Placental pericyte (primary cell): Measurements from ENCODE around the gene KPNA4. TPM values are rescaled to one million over a fixed set of nuclear protein-coding genes. Genes with fewer than 3 reads are reported as not detected.

ENCODE experiments used
- small RNA-seq: library from RNA; depleted of rRNA; stranded (forward); fragments of <200 nt; gene quantifications from one replicate; pipeline ENCODE3, GENCODE V24; 2012; ENCODE audit warnings: low replicate concordance
- total RNA-seq: library from RNA; depleted of rRNA; stranded (reverse); fragments of >200 nt; gene quantifications from 2 replicates; pipeline ENCODE4 v1.2.3, GENCODE V29; 2012

Gene KPNA4
- 37.0 and 66.0 TPM in 2 replicates for total RNA-seq

GRCh38 chr3:160565442-160566403, at the start of gene KPNA4:
Gene KPNA4, minus strand, starts transcription at chr3:160565571. Its CDS starts 289 bp downstream, at chr3:160565282.

GRCh38 chr3:160449636-160450598, 115.5 kb downstream of the KPNA4 start, which contains the start of gene TRIM59:
Gene TRIM59, minus strand, starts transcription at chr3:160449786. Its CDS starts 10,603 bp downstream, at chr3:160439183.

Small RNA genes within 50 kb of the gene (small RNA-seq; reads per million reads assigned to genes)
- not detected for gene RNU7-136P

Other genes with a start within 250 kb of the KPNA4 start
- gene IFT80, start 166.3 kb downstream of the KPNA4 start, total RNA-seq = 34.6 and 41.8 TPM in 2 replicates
- 26.9 and 148 TPM in 2 replicates for gene SMC4, start 165.9 kb downstream of the KPNA4 start, total RNA-seq
- gene TRIM59, start 115.8 kb downstream of the KPNA4 start, total RNA-seq = 4.8 and 44.0 TPM in 2 replicates
- gene ARL14, start 111.6 kb upstream of the KPNA4 start, total RNA-seq = 0.14 TPM in 1 of 2 replicates, not detected in the other
- 0.66 and 2.7 TPM in 2 replicates for gene PPM1L, start 190.7 kb upstream of the KPNA4 start, total RNA-seq